Activated T-helper 17 cell treated with anti-CD3 and anti-CD28 coated beads, Interleukin-2, amount 50 U/mL, for 72 hours (primary cell): Measurements from ENCODE around the gene ATP1A4. TPM values are rescaled to one million over a fixed set of nuclear protein-coding genes. Genes with fewer than 3 reads are reported as not detected.
"Not testable (repeated sequence)": the region's sequence is repeated elsewhere in the genome, so short reads cannot be mapped to it uniquely, and the experiment has no call there.

Source experiments
- ATAC-seq: fragments of 150-1000 bp; cut with Tn5 transposase; replicated peaks from 2 replicates; pipeline ENCODE4 v1.10.0; 2021; ENCODE audit warnings: mild to moderate bottlenecking, moderate library complexity
- H3K27ac Mint-ChIP-seq: one replicate; pipeline ENCODE4 v1.8.0; 2022; ENCODE audit warnings: mixed read lengths
- H3K27me3 Mint-ChIP-seq: one replicate; pipeline ENCODE4 v1.8.0; 2022; ENCODE audit warnings: mixed read lengths
- H3K36me3 Mint-ChIP-seq: one replicate; pipeline ENCODE4 v1.8.0; 2022; ENCODE audit warnings: low read depth, mild to moderate bottlenecking, mixed read lengths
- H3K4me1 Mint-ChIP-seq: one replicate; pipeline ENCODE4 v1.8.0; 2022; ENCODE audit warnings: mixed read lengths
- H3K4me3 Mint-ChIP-seq: one replicate; pipeline ENCODE4 v1.8.0; 2022; ENCODE audit warnings: mild to moderate bottlenecking, mixed read lengths
- H3K9me3 Mint-ChIP-seq: one replicate; pipeline ENCODE4 v1.8.0; 2022; ENCODE audit warnings: mixed read lengths
- total RNA-seq, 2 donors: library from RNA; stranded (reverse); gene quantifications; one replicate each; pipeline ENCODE4 v1.2.3, GENCODE V29; 2022

Gene ATP1A4
- total RNA-seq, 2 donors from 2014 or later, result 0.48 TPM; not detected in 1

DNA sequence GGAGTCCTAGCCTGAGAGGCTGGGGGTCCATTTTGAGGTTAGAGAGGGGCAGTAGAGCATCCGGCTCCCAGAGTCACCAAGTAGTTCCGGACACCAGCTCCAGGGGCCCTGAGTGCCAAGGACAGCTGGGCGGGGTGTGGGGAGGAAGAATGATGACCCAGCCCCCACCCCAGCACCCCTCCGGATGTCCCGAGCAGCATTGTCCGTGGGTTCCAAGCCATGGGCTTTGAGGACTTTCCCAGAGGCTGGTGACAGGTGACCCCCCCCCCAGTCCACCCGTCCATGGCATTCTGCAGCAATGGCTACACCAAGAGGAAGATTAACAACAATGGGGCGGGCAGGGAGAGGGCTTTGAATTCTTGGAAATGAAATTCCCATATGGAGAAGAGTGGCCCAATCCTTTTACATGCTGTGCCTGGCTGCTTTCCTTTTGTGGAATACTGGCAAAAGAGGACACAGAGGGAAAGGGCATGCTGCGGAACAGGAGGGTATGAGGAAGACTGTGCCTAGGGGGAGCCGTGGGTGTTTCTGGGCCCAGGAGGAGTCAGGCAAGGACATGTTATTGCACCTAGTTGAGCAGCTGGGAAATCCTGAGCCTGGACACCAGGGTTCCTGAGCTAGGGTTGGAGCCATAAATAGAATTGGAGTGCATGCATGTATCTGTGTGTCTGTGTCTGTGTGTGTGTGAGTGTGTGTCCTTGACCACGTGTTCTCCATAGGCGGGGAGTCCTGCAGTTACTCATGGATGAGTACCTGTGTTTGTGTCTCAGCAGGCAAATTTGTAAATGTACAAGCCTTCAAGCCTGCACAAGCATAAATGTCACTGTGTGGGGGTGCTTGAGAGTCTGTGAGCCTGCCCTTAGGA is 34.9 kb upstream of the ATP1A4 start:
- no peaks in the 10 kb centered on the region for H3K36me3 Mint-ChIP-seq
- no peak overlapping the region for H3K4me3 Mint-ChIP-seq
- no peaks in the 10 kb centered on the region for H3K9me3 Mint-ChIP-seq
- peaks cover 29% of the 10 kb centered on the region for H3K27me3 Mint-ChIP-seq
- H3K4me1 Mint-ChIP-seq, result no peaks in the 10 kb centered on the region
- ATAC-seq, result no peak
- H3K27ac Mint-ChIP-seq, result no peak overlapping the region

DNA sequence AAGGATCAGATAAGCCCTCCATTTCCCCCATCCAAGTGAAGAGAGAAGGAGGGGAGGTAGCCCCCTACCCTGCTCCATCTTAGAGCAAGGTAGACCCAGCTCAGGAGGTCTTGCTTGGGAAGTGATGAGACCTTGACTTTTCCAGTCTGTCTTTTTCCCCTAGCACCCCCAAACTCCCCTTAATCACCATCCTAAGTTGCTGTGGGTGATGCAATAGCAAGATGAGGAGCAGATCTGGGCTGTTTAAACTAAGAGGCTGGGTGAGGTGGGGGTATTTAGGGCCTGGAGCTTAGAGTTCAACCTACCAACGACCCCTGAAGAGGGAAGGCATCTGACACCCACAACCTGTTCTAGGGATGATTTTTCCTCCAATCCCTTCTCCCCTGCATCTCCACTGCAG is 34.1 kb upstream of the ATP1A4 start:
- no peaks in the 10 kb centered on the region for H3K4me1 Mint-ChIP-seq
- ATAC-seq, result no peak
- peaks cover 29% of the 10 kb centered on the region for H3K27me3 Mint-ChIP-seq
- H3K9me3 Mint-ChIP-seq, result no peaks in the 10 kb centered on the region
- no peaks in the 10 kb centered on the region for H3K36me3 Mint-ChIP-seq
- no peak overlapping the region for H3K27ac Mint-ChIP-seq
- H3K4me3 Mint-ChIP-seq, result no peak overlapping the region

DNA sequence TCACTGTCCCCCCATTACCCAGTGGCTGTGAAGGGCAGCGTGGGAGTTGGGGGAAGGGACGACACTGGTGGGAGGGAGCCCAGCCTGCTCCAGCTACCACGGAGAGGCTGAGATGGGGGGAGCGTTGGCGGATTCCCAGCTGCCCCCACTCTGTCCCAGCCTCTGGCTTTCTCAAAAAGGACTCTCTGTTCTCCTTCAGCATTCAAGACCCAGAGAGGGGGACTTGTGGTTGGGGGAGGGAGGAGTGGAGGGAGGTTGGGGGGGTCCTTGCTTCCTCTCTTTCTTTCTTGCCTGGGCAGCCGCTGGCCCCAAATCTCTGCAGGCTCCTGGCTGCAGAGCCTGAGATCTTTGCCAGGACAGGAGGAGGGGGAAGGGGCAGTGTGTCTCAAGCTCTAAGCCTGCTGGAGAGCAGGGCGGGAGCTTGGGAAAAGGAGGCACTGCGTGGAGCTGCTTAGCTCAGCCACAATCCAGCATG is 33.7 kb upstream of the ATP1A4 start:
- no peak overlapping the region for H3K4me3 Mint-ChIP-seq
- peaks cover 29% of the 10 kb centered on the region for H3K27me3 Mint-ChIP-seq
- H3K27ac Mint-ChIP-seq, result no peak overlapping the region
- no peaks in the 10 kb centered on the region for H3K4me1 Mint-ChIP-seq
- no peaks in the 10 kb centered on the region for H3K36me3 Mint-ChIP-seq
- no peaks in the 10 kb centered on the region for H3K9me3 Mint-ChIP-seq
- ATAC-seq, result no peak

DNA sequence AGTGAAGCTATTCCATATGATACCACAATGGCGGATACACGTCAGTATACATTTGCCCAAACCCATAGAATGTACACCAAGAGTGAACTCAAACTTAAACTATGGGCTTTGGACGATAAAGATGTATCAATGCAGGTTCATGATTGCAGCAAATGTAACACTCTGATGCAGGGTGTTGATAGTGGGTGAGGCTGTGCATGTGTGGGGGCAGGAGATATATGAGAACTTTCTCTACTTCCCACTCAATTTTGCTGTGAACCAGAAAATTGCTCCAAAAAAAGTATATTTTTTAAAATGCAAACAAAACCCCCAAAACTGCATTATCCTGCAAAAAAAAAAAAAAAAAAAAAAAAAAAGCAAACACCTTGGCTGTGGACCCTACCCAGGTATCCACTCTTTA is 32.5 kb upstream of the ATP1A4 start:
- H3K27me3 Mint-ChIP-seq, result peaks cover 26% of the 10 kb centered on the region
- H3K4me3 Mint-ChIP-seq, result no peak overlapping the region
- H3K36me3 Mint-ChIP-seq, result no peaks in the 10 kb centered on the region

DNA sequence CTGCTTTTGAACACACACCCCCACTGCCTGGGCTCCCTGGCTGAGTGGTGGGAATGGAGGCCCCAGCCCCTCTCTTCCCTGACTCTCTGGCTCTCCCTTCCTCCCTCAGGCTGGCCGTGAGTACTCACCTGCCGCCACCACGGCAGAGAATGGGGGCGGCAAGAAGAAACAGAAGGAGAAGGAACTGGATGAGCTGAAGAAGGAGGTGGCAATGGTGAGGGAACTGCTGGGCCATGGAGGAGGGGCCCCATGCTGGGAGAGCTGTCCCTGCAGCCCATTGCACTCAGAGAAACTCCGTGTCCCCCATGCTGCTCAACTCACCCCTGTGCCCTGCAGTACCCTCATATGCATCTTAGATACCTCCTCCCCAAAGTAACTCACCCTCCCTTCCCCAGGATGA is 30.6 kb upstream of the ATP1A4 start:
- Mint-ChIP-seq H3K27me3 (peaks cover 19% of the 10 kb centered on the region), H3K4me3 (no peak overlapping the region), H3K4me1 (no peaks in the 10 kb centered on the region), H3K27ac (no peak overlapping the region), H3K36me3 (no peaks in the 10 kb centered on the region), H3K9me3 (no peaks in the 10 kb centered on the region)
- ATAC-seq, result no peak

More for the DNA sequence above, 32.5 kb upstream of the ATP1A4 start:
- ATAC-seq, result no peak
- Mint-ChIP-seq H3K4me1 (no peaks in the 10 kb centered on the region), H3K27ac (no peak overlapping the region), H3K9me3 (no peaks in the 10 kb centered on the region)

DNA sequence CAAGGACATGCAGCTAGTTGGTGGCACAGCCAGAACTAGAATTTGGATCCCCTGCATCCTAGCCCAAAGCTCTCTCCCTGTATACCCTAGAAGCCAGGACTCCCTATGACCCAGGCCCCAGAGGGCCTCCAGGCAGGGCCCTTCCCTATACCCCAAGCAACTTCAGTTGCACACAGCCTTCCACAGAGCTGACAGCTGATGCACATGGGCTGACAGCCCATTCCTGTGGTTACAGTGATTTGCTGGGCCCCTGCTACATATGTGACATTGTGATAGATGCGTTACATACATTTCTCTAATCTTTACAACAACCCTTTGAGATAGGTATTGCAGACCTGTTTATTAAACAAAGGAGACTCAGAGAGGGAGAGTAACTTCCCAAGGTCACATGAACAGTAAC is 30.0 kb upstream of the ATP1A4 start:
- Mint-ChIP-seq H3K27me3 (peaks cover 13% of the 10 kb centered on the region), H3K4me1 (no peaks in the 10 kb centered on the region), H3K27ac (no peak overlapping the region), H3K36me3 (no peaks in the 10 kb centered on the region), H3K9me3 (no peaks in the 10 kb centered on the region), H3K4me3 (no peak overlapping the region)
- ATAC-seq, result no peak

DNA sequence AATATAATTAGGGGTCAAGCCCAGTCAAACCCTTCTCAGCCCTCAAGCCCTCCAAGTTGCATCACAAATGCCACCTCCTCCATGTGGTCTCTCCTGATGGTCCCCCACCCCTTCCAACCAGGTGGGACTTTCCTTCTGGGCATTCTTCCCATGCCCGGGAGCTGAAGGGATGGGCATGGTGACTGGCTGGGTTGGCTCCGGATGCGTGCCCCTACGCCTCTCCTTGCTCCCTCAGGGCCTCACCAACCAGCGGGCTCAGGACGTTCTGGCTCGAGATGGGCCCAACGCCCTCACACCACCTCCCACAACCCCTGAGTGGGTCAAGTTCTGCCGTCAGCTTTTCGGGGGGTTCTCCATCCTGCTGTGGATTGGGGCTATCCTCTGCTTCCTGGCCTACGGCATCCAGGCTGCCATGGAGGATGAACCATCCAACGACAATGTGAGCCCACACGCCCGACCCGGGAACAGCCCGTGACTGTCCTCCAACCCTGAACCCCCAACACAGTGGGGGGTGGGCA is 28.4 kb upstream of the ATP1A4 start:
- ATAC-seq, result no peak
- no peak overlapping the region for H3K27ac Mint-ChIP-seq
- H3K36me3 Mint-ChIP-seq, result no peaks in the 10 kb centered on the region
- H3K9me3 Mint-ChIP-seq, result no peaks in the 10 kb centered on the region
- H3K4me3 Mint-ChIP-seq, result no peak overlapping the region
- no peaks in the 10 kb centered on the region for H3K4me1 Mint-ChIP-seq
- peaks cover 8% of the 10 kb centered on the region for H3K27me3 Mint-ChIP-seq

DNA sequence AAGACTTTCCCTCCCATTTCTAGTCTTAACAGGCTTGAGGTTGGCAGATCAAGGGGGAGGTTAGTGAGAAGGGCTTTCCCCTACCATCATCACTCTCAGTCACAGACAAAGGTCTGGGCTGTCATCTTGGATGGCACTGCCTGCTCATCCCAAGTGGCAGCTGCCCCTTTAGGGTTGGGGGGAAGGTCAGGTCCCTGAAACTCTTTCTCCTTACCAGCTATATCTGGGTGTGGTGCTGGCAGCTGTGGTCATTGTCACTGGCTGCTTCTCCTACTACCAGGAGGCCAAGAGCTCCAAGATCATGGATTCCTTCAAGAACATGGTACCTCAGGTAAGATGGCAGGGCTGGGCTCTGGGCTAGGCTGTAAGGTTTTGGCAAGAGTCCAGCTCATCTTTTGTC is 27.7 kb upstream of the ATP1A4 start:
- Mint-ChIP-seq H3K27me3 (peaks cover 7% of the 10 kb centered on the region), H3K4me1 (no peaks in the 10 kb centered on the region), H3K9me3 (no peaks in the 10 kb centered on the region), H3K4me3 (no peak overlapping the region), H3K36me3 (no peaks in the 10 kb centered on the region), H3K27ac (no peak overlapping the region)
- ATAC-seq, result no peak

DNA sequence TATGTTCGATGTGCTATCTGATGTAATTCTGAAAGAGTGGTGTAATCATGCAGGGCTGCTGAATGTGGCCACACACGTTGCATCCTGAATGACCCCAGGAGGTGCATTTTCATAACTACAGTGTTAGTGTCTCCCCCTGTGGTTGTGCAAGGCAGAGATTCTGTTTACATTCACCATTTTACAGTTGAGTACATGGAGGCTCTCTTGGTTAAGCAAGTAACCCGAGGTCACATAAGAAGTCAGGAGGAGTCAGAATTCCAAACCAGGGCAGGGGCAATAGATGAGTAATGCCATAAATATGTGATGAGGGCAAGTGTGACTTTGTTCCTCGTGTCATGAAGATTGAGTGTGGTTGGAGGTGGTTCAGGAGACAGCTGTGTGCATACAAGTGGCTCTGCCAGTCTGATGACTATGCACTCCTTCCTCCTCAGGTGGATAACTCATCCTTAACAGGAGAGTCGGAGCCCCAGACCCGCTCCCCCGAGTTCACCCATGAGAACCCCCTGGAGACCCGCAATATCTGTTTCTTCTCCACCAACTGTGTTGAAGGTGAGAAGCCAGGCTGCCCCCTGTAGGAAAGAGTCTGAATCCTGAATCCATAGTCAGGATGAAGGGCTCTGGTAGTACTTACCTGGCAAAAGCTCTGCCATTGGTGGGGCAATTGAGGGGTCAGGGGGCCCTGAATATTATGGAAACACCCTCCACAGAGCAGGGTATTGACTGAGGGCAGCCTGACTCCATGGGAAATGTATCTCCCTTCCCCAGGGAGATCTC is 26.5 kb upstream of the ATP1A4 start:
- no peaks in the 10 kb centered on the region for H3K36me3 Mint-ChIP-seq
- ATAC-seq, result no peak
- no peaks in the 10 kb centered on the region for H3K9me3 Mint-ChIP-seq
- H3K4me3 Mint-ChIP-seq, result no peak overlapping the region
- H3K4me1 Mint-ChIP-seq, result no peaks in the 10 kb centered on the region
- no peak overlapping the region for H3K27ac Mint-ChIP-seq
- peaks cover 14% of the 10 kb centered on the region for H3K27me3 Mint-ChIP-seq

DNA sequence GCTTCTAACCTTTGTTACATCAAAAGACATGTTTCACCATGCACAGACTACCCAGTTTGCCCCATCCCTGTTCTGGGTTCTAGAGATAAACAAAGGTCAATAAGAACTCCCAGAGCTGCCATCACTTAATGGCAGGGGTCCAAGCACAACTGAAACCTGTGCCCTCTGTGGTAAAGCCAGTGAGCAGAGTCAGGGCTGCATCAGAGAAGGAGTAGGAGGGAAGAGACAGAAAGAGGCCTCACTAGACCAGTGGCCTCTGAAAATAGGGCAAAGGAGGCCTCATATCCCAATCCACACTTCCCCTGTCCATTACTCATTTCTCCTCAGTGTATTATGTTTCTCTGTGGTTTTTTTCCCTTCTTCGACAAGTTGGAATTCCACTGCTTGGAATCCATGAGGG is 25.7 kb upstream of the ATP1A4 start:
- Mint-ChIP-seq H3K4me1 (no peaks in the 10 kb centered on the region), H3K36me3 (no peaks in the 10 kb centered on the region), H3K4me3 (no peak overlapping the region), H3K9me3 (no peaks in the 10 kb centered on the region), H3K27ac (no peak overlapping the region), H3K27me3 (peaks cover 11% of the 10 kb centered on the region)
- ATAC-seq, result no peak

DNA sequence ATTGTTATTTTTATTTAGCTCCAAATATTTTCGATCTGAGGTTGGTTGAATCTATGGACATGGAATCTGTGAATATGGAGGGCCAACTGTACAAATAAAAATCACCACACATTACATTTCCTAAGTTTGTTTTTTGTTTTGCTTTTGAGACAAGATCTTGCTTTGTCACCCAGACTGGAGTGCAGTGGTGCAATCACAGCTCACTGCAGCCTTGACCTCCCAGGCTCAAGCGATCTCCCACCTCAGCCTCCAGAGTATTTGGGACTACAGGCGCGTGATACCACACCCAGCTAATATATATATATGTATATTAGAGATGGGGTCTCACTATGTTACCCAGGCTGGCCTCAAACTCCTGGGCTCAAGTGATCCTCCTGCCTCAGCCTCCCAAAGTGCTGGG is 25.1 kb upstream of the ATP1A4 start:
- H3K4me1 Mint-ChIP-seq, ATAC-seq, H3K27ac Mint-ChIP-seq, H3K9me3 Mint-ChIP-seq, H3K4me3 Mint-ChIP-seq, H3K36me3 Mint-ChIP-seq: not testable (repeated sequence)
- peaks cover 11% of the 10 kb centered on the region for H3K27me3 Mint-ChIP-seq

DNA sequence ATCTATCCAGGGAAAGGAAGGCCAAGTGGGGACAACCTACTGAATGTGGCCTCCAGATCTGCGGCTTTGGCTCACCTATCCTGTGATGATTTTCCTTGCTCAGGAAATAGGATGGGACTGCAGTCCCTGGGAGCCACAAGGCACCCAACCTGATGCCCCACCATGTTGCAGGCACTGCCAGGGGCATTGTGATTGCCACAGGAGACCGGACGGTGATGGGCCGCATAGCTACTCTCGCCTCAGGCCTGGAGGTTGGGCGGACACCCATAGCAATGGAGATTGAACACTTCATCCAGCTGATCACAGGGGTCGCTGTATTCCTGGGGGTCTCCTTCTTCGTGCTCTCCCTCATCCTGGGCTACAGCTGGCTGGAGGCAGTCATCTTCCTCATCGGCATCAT is 24.0 kb upstream of the ATP1A4 start:
- H3K27ac Mint-ChIP-seq, result no peak overlapping the region
- H3K36me3 Mint-ChIP-seq, result no peaks in the 10 kb centered on the region
- H3K9me3 Mint-ChIP-seq, result no peaks in the 10 kb centered on the region
- no peak for ATAC-seq
- peaks cover 17% of the 10 kb centered on the region for H3K27me3 Mint-ChIP-seq
- no peak overlapping the region for H3K4me3 Mint-ChIP-seq
- no peaks in the 10 kb centered on the region for H3K4me1 Mint-ChIP-seq

DNA sequence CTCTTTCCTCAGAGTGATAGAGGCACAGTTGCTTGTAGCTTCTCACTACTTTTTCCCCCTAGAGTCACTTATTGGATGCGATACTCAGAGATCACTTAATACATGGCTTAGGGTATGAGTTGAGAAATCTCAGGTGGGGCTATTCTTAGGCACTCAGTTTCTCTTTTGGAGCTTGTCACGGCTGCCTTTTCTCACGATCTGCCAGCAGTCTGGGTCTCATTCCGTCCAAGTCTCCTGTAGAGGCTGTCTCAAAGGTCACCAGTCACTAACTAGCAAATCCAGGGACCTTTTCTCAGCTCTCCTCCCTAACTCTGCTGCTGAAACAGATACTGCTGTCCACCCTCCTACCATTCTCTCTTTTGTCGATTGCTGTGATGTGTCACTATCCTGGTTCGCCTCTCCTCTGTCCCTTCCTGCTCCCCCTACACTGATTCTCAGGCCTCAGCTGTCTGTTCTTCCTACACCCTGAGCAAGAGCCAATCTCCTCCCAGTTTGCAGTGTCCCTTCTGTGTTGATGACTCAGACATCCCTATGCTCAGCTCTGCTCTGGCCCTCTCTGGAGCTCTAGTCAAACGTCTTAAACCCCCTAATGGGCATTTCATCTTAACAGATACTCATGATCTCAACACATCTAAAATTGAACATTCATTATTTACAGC is 23.4 kb upstream of the ATP1A4 start:
- Mint-ChIP-seq H3K4me1 (no peaks in the 10 kb centered on the region), H3K27me3 (peaks cover 22% of the 10 kb centered on the region), H3K27ac (no peak overlapping the region), H3K36me3 (no peaks in the 10 kb centered on the region), H3K4me3 (no peak overlapping the region), H3K9me3 (no peaks in the 10 kb centered on the region)
- ATAC-seq, result no peak

DNA sequence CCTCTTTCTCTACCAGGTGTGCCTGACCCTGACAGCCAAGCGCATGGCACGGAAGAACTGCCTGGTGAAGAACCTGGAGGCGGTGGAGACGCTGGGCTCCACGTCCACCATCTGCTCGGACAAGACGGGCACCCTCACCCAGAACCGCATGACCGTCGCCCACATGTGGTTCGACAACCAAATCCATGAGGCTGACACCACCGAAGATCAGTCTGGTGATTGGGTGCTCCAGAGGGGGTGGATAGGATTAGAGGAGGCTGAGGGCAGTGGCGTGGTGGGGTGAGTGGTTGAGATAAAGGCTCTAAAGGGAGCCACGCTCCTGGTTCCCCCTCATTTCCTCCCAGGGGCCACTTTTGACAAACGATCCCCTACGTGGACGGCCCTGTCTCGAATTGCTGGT is 22.8 kb upstream of the ATP1A4 start:
- no peak for ATAC-seq
- Mint-ChIP-seq H3K4me1 (no peaks in the 10 kb centered on the region), H3K27ac (no peak overlapping the region), H3K36me3 (no peaks in the 10 kb centered on the region), H3K9me3 (no peaks in the 10 kb centered on the region), H3K4me3 (no peak overlapping the region), H3K27me3 (peaks cover 23% of the 10 kb centered on the region)
